Fibroblast of lung (primary cell): ENCODE results near the gene STRA6. TPM values are rescaled to one million over a fixed set of nuclear protein-coding genes. Genes with fewer than 3 reads are reported as not detected.
A peak's percentile ranks its signal among the peaks of the same experiment; 100 is the strongest.

ENCODE experiments used
- DNase-seq, 2 donors: peaks; one replicate each; pipeline versions ENCODE4 v3.0.0 to v3.0.0-alpha.2; 2010; ENCODE audit warnings: low read depth in 2 of 2
- H2AFZ ChIP-seq: 2 replicates; pipeline ENCODE4 v1.5.1; 2012; ENCODE audit warnings: low read length, control low read depth, inconsistent platforms
- H3K27ac ChIP-seq: 2 replicates; pipeline ENCODE4 v1.5.1; 2011; ENCODE audit warnings: low read length, control low read depth; ENCODE audit not compliant: insufficient read depth
- H3K27me3 ChIP-seq: 2 replicates; pipeline ENCODE4 v1.5.1; 2011; ENCODE audit warnings: mild to moderate bottlenecking, low read length; ENCODE audit not compliant: control insufficient read depth, insufficient read depth
- H3K36me3 ChIP-seq: 2 replicates; pipeline ENCODE4 v1.5.1; 2011; ENCODE audit warnings: low read length; ENCODE audit not compliant: control insufficient read depth, insufficient read depth
- H3K4me1 ChIP-seq: 2 replicates; pipeline ENCODE4 v1.5.1; 2011; ENCODE audit warnings: low read length; ENCODE audit not compliant: control insufficient read depth, insufficient read depth; ENCODE audit errors: extremely low read depth
- H3K4me2 ChIP-seq: 2 replicates; pipeline ENCODE4 v1.5.1; 2011; ENCODE audit warnings: low read length, control low read depth; ENCODE audit not compliant: insufficient read depth; ENCODE audit errors: extremely low read depth
- H3K4me3 ChIP-seq, 4 experiments: fragments of 200-600 bp in 1 of 4; sonication (generic) in 1 of 4; replicated peaks in 1 of 4; 2 replicates each; pipeline ENCODE4 v1.5.1; 2011 to 2016; ENCODE audit warnings: low read length in 4 of 4, low read depth in 3 of 4, mild to moderate bottlenecking in 3 of 4, control low read depth in 2 of 4, inconsistent platforms in 1 of 4, mixed read lengths in 1 of 4; ENCODE audit not compliant: insufficient read depth in 1 of 4; ENCODE audit errors: control extremely low read depth in 1 of 4
- H3K79me2 ChIP-seq: 2 replicates; pipeline ENCODE4 v1.5.1; 2012; ENCODE audit warnings: mild to moderate bottlenecking, low read length, inconsistent platforms; ENCODE audit not compliant: control insufficient read depth, insufficient read depth
- H3K9ac ChIP-seq: 2 replicates; pipeline ENCODE4 v1.5.1; 2011; ENCODE audit warnings: mild to moderate bottlenecking, low read length, control low read depth; ENCODE audit not compliant: insufficient read depth
- H3K9me3 ChIP-seq: 2 replicates; pipeline ENCODE4 v1.5.1; 2012; ENCODE audit warnings: low read depth, low read length; ENCODE audit not compliant: control insufficient read depth, insufficient read depth
- H4K20me1 ChIP-seq: 2 replicates; pipeline ENCODE4 v1.5.1; 2011; ENCODE audit warnings: low read length; ENCODE audit not compliant: control insufficient read depth, insufficient read depth; ENCODE audit errors: extremely low read depth
- EZH2 ChIP-seq: IDR thresholded peaks from 2 replicates; pipeline ENCODE4 v1.5.1; 2012; ENCODE audit warnings: low read length, control low read depth, mild to moderate bottlenecking; ENCODE audit errors: missing control alignments
- polyA plus RNA-seq, 2 donors: library from polyadenylated mRNA; depleted of rRNA in 1 of 2; stranded (reverse) in 1 of 2; unstranded in 1 of 2; fragments of >200 nt; gene quantifications; 2 replicates each; pipeline ENCODE4 v1.2.1, GENCODE V29; 2011 to 2012; ENCODE audit warnings: missing spikeins in 1 of 2
- total RNA-seq: library from RNA; depleted of rRNA; stranded (reverse); fragments of >200 nt; gene quantifications from 2 replicates; pipeline ENCODE4 v1.2.1, GENCODE V29; 2014
- TF ChIP-seq, protein P1 (sequence below), 2 donors: IDR thresholded peaks in 1 of 2; conservative IDR thresholded peaks in 1 of 2; 1 replicate in 1 of 2; 2 replicates in 1 of 2; pipeline ENCODE4 v1.5.1; 2011 to 2012; ENCODE audit warnings: low read length in 2 of 2, control low read depth in 1 of 2, inconsistent platforms in 1 of 2, low read depth in 1 of 2, mild to moderate bottlenecking in 1 of 2

Gene STRA6
- total and polyA plus RNA-seq, 2 donors (not counting 1 experiment from before 2014, with no cell fraction given): 0.17 TPM; not detected in 1

DNA sequence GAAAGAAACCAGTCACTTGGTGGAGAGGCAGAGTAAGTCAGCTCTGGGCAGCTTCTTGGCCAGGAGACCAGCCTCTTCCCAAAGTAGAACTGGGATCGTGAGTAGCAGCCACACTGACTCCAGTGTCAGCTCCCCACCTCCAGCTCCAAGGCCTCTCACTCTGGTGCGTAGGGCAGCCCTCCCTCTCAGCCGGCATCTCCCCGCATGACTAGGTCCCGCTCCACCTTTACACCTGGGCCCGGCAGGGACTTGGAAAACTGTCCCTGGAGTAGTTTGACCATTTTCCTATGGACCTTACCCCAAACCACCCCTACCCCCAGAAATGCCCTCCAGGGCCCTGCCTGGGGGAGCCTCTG is 3.3 kb downstream of the STRA6 start:
- Histone ChIP-seq H3K4me2 (no peak overlapping the region), H2AFZ (no peak overlapping the region), H3K9me3 (no peaks in the 10 kb centered on the region), H3K27me3 (no peaks in the 10 kb centered on the region), H3K9ac (no peak overlapping the region), H3K4me3 (no peak overlapping the region), H4K20me1 (no peaks in the 10 kb centered on the region), H3K4me1 (peaks cover 17% of the 10 kb centered on the region), H3K79me2 (no peaks in the 10 kb centered on the region), H3K27ac (no peak overlapping the region), H3K36me3 (no peaks in the 10 kb centered on the region)
- no peak for TF ChIP-seq EZH2
- TF ChIP-seq, protein P1, sequence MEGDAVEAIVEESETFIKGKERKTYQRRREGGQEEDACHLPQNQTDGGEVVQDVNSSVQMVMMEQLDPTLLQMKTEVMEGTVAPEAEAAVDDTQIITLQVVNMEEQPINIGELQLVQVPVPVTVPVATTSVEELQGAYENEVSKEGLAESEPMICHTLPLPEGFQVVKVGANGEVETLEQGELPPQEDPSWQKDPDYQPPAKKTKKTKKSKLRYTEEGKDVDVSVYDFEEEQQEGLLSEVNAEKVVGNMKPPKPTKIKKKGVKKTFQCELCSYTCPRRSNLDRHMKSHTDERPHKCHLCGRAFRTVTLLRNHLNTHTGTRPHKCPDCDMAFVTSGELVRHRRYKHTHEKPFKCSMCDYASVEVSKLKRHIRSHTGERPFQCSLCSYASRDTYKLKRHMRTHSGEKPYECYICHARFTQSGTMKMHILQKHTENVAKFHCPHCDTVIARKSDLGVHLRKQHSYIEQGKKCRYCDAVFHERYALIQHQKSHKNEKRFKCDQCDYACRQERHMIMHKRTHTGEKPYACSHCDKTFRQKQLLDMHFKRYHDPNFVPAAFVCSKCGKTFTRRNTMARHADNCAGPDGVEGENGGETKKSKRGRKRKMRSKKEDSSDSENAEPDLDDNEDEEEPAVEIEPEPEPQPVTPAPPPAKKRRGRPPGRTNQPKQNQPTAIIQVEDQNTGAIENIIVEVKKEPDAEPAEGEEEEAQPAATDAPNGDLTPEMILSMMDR (conservative IDR thresholded peaks at IDR 0.05 in 1 of 2, IDR thresholded peaks at IDR 0.05 in 1 of 2; ENCODE audit: low read depth in 1 of 2, low read length in 2 of 2): no peak
- no peak for DNase-seq

DNA sequence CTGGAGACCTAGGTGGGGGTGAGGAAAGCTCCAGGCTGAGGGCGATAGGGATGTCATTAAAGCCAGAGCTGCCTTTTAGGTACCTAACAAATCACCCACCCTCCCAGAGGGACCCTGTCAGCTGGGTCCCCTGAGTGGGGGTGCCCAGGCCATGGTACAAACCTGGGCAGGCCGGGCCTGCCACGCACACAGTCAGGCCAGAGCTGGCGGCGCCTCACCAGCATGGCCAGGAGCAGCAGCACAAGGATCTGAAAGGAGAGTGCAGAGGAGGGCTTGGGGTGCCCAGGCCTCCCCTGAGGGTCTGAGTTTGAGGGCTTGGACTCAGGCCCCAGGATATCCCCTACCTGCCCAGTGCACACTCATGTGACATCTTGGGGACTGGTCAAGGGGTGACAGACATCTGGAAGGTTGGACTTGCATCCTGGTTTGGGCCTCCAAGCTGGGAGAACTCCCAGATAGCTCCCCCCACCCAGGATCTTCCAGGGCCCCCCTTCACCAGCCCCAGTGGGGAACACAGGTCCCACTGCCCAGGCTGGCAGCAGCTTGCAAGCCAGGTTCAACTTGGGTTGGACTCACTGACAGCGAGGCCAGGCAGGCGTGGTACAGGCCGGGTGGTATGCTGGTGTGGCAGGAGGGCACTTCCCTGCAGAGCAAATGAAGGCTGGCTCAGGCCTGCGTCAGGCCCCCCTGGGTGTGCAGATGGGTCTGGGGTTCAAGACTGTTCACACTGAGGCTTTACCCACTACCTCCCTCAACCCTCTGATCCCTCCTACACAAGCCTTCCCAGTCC is 5.2 kb downstream of the STRA6 start:
- Histone ChIP-seq H3K36me3 (no peaks in the 10 kb centered on the region), H3K4me3 (no peak overlapping the region), H3K4me2 (no peak overlapping the region), H3K79me2 (no peaks in the 10 kb centered on the region), H3K27me3 (no peaks in the 10 kb centered on the region), H4K20me1 (no peaks in the 10 kb centered on the region), H3K27ac (no peak overlapping the region), H3K9me3 (no peaks in the 10 kb centered on the region), H3K9ac (no peak overlapping the region), H2AFZ (no peak overlapping the region), H3K4me1 (peaks cover 17% of the 10 kb centered on the region)
- no peak for DNase-seq
- TF ChIP-seq EZH2: no peak
- TF ChIP-seq, protein P1 (conservative IDR thresholded peaks at IDR 0.05 in 1 of 2, IDR thresholded peaks at IDR 0.05 in 1 of 2; ENCODE audit: low read depth in 1 of 2, low read length in 2 of 2): no peak

DNA sequence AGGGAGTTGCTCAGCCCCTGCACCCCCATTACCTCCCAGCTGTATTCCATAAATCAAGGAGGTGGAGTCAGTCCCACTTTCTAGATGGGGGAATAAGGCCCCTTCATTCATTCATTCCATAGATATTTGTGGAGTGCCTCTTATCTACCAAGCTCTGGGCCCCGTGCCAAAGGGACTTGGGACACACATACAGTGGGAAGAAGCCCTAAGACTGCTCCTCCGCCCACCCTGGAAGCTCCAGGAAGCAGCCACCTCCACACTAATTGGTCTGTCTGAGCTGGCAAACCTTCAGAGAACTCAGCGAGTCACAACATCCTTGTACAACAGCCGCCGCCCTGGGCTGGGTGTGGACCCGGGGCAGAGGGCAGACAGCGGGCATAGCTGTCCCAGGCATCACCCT is 6.4 kb downstream of the STRA6 start:
- Histone ChIP-seq H3K4me1 (peaks cover 15% of the 10 kb centered on the region), H3K9me3 (no peaks in the 10 kb centered on the region), H3K9ac (no peak overlapping the region), H3K79me2 (no peaks in the 10 kb centered on the region), H3K27ac (no peak overlapping the region), H4K20me1 (no peaks in the 10 kb centered on the region), H2AFZ (no peak overlapping the region), H3K36me3 (no peaks in the 10 kb centered on the region), H3K4me2 (no peak overlapping the region), H3K27me3 (no peaks in the 10 kb centered on the region), H3K4me3 (no peak overlapping the region)
- TF ChIP-seq, protein P1 (conservative IDR thresholded peaks at IDR 0.05 in 1 of 2, IDR thresholded peaks at IDR 0.05 in 1 of 2; ENCODE audit: low read depth in 1 of 2, low read length in 2 of 2): no peak
- TF ChIP-seq EZH2: no peak
- DNase-seq: peak; percentile 83 to 99
